ENCODE measurements around the gene BCAR1.
"Not testable (repeated sequence)": the region's sequence is repeated elsewhere in the genome, so short reads cannot be mapped to it uniquely, and the experiment has no call there.

Gene BCAR1

DNA sequence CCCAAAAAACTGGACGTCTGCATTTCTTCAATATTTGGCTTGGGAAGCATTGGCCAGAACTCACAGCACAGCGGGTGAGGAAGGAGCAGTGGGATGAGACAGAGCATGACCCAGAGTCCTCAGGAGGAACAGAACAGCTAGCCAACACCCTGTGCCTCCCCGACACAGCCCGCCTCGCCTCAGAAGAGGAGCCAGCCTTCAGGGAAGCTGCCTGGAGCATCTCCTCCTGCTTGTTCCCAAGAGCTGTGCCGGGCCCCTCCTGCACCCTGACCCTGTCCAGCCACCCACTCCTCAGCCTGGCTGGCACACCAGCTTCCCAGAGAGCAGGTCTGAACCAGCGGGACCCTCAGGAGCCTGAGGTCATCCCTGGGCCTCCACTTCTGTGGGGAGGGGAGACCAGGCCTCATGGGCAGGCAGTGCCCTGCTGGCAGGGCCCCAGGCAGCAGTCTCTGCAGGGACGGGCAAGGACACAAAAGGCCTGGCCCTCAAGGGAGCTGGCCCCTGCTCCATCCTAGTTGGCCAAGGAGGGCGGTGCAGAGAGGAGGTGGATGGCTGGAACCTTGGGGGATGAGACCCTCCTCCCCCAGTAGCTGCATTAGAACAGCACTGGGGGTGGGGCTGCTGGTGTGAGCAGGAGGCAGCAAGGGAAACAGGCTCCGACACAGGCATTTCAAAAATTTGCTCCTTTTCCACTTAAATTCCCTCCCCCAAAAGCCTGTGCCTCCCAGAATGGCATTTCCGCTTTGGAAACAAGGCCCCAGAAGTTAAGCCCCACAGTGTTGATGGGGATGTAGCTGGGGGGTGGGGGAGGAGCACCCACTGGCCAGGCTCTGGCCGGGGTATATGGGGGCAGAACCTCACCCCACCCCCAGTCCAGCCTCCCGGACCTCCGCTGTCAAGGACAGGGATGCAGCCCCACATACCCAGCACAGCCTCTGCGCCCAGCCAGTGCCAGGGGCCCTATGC, 1.8 kb upstream of the BCAR1 start:
- no peak for DNase-seq

DNA sequence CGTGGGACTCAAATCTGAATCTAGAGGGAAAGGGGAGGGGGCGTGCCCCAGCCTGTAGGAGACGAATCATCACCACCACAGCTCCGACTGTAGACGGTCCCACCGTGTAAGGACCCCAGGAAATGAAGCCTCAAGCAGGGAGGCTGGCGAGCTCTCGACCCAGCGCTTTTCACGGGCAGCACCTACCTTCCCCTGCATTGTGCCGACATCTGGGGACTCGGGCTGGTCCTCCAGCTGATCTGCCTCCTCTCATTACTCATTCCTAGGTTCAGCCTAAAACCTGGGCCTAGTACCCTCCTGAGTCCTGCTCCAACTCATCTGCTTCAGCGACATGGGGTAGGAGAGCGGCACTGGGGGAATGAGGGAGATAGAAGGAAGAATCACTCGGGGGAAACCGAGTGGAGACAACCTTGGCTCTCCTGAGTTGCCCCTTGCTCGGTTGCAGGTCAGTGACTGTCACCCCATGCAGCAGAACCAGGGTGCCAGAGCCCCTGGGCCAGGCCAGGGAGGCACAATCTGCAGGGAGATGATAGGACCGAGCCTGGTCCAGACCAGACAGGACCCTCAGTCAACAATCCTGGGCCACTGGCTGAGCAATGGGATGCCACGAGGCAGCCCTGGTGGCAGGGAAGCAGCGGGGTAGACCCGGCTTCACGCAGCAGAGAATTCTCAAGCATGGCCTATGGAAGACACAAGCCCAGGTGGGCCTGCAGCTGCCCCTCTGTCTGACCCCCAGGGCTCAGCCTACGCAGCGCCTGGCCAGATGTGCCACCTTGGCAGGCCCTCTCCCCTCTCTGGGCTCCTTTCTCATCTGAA, 833 bp upstream of the BCAR1 start:
- DNase-seq, result no peak

DNA sequence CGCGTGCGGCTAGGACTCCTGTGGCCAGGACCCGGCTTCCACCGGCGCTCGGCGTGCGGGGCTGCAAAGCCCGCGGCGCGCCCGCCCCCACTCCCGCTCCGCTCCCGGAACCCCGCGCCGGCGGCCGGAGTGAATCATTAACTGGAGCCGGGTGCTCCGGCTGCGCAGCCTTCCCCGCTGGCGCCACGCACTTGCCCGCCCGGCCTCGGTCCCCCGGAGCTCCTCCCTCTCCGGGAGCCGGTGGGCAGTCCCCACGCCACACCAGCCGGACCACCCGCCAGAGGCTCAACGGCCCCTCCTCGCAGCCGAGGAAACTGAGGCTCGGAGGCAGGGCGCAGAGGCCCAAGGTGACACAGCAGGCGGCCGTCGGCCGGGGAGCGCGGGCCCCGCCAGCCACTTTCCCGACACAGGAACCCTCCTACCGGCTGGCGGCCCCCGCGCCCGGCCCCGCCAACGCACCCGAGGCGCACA, 580 bp downstream of the BCAR1 start:
- no peak for DNase-seq

DNA sequence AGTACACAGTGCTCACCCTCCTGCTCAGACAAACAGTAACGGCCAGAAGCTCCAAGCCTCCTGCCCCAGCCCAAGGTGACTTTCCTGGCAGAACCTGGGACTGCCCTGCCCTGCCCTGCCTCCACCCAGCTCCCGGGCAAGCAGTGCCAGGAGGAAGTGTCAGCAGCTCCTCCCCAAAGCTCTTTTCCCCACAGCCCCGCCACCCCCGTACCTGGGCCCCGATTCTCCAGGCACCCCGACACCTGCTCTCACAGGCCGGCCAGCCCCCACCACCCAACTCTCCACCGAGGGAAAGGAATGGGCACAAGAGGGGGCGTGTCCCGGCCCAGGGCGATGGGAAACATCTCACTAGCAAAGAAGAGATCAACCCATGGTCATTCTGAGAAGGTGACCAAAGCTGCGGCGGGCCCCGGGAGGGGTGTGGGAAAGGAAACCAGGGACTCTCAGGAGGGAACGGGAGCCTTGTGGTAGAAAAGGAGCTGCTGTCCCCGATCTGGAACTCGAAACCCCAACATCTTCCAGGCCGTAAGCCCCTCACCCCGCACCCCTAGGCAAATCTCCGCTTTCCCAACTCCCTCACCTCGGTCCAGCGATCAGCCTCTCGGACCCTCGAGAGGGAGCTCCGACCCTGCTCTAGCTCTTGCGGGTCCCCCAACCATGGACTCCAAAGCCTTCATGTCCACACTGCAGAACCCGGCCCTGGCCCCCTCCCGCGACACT, 1.2 kb downstream of the BCAR1 start:
- DNase-seq, result no peak

DNA sequence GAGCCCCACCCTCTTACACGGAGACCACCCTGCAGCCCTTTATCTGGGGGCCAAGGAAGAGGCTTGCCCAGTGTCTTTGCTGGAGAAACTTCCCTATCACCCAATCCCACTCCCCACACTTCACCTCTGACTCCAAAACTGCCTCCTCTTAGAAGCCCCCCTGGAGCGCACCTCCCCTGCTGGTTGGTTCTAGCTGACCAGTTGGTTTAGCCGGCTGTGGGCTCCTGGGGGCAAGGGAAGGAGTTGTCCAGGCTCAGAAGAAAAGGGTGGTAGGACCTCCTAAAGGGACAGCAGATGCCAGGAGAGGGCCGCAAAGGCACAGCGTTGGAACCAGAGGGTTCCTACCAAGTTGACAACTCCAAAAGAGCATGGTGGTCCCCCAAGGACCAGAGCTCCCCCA, 2.0 kb downstream of the BCAR1 start:
- no peak for DNase-seq

DNA sequence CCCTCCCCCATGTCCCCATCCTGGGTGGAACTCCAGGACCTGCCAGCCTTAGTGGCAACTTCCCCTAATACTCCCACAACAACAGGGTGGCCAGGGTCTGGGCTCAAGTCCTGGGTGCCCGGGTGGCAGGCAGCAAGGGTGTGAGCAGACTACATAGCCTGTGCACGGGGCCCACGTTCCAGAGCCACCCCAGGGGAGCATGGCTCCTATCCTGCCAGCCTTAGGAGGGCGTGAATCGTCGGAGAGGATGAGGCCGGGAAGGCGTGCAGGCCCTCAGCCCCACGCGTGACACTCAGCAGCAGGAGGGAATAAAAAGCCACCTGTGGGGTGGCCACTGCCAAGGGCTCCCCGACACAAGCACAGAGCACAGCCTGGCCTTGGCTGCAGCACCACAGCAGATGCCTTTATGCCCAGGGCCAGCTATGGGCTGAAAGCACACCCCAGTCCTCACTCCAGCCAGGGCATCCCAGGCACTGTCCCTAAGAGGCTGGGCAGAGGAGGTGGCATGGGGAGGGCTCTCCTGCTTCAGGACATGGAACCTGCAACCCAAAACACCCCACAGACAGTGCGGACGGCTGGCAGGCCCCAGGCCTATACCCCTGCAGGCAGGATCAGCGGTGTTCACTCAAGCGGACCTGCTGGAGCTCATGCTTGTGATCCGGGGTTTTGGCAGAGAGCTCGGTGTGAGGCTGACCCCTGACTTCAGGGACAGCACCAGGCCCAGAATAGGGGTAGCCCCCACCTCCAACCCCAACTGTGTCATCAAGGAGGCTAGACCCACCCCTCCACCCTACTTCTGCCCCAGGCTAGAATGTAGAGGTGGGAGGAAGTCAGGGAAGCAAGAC, 2.7 kb downstream of the BCAR1 start:
- no peak for DNase-seq

DNA sequence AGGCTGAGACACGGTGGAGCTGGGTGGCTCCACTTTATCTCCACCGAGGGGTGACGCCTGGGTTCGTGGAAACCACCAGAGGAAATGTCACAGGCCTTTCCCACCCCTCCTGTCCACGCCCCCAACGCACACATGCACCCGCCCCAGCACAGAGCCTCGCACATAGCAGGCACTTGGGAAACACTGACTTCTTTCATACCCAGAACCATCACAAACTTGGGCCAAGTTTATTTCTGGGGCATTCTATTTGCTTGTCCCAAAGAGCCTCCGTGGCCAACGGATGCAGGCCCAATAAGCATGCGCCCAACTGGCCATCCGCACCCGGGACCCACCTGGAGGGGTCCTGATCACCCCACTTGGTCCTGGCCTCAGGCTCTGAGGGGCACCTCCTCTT, 3.3 kb downstream of the BCAR1 start:
- no peak for DNase-seq

DNA sequence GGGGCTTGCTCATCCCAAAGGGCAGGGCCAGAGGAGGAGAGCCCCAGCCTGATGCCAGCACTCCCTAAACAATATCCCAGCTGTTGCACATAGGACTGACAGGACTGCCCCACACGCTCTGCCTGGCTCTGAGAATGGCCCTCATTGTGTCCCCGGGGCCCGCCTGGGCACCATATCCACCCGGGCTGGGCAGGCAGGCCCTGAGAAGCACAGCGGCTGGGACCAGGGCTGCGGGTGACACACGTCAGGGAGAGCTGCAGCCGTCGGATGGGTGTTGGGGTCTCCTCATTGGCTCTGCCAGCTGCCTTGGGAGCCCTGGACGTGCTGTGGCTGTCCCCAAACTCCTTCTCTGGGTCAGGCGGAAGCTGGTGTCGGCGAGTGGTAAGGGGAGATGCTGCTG, 4.2 kb downstream of the BCAR1 start:
- DNase-seq, result no peak

DNA sequence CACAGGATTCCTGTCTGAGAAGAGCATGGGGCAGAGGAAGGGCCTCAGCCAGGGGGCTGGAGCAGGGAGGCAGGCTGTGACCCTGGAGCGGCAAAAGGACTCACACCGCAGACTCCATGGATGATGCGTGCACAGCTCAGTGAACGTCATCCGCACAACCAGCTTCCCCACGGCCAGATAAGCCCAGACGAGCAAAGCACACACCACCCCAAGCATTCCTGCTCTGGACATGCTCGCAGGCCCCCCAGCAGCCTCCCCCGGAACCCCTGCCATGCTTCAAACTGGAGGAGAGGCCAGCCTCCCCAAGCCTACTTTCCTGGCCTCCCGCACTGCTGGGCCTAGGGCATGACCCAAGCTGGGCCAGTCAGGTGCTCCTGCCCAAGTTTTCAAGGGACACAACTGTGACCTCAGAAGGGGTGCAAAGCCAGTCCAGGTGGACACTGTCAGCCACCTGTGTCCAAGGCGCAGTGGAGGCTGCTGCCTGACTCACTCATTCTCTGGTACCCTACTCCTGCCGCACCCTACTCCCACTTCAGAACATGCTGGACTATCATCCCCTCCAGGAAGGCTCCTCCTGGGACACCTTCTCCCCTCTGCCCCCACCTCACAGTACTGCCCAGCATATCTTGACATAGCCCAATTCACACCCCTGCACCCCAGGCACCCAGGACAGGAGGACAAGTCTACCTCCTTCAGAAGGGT, 4.8 kb downstream of the BCAR1 start:
- DNase-seq, result no peak

DNA sequence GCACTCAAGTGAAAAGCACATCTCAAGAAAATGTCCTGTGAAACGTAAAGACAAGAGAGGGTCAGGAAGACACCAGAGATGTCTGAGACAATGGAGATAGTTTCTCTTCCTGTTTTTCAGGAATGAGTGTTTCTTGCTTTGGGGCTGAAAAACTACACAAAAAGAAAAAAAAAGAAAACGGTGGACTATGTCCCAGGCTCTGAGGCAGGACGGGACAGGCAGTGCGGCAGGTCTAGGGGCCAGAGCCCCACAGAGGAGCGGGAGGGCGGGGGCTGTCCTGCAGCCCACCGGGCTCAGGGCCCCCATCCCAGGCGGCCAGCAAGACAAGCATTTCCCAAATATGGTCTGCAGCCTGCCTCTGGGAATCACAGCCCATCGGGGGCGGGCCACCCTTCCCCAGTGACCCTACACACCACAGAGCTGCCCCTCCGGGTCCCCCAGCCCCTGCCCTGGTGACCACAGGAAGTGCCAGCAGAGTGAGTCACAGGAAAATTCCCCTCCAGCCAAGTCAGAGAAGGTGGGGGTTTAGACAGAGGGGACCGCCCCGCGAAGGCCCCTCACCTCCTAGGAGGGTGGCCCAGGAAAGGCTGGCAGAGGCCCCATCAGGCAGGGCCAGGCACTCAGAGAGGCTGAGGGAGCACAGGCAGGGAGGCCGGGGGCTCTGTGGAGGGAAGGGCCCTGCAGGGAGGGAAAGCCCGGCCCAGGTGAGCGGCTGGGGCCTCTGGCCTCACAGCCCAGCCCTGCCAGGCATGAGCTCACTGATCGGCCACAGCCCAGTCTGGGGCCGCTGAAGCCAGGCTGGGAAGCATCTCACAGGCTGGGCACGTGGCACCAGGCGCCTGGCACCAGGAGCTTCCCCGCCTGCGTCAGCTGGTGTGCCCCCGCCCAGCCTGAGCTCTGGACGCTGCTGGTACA, 6.3 kb downstream of the BCAR1 start:
- no peak for DNase-seq

DNA sequence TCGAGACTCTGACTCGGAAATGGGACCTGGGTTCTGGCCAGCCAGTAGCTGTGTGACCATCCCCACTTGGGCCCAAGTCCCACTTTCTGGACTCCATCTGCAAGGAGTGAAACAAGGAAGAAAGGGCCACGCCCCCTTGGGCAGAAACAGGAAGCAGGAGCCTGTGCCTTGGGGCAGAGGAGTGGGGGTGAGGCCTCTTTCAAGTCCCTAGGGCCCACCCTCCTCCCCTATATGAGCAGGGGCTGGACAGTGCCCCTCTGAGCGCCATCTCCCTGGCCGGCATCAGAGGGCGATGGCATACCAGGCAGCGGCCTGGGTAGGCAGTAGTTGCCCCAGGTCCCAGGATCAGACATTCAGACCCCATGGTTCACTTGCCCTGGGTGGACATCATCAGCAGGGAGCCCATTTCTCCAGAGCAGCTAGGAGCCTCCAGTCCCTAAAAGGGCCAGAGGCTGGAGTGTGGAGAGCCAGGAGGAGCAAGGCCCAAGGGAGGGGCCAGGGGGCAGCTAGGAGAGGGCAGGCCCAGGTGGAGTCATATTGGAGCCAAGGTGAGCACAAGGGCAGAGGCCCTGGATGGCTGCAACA, 7.1 kb downstream of the BCAR1 start:
- DNase-seq, result no peak

DNA sequence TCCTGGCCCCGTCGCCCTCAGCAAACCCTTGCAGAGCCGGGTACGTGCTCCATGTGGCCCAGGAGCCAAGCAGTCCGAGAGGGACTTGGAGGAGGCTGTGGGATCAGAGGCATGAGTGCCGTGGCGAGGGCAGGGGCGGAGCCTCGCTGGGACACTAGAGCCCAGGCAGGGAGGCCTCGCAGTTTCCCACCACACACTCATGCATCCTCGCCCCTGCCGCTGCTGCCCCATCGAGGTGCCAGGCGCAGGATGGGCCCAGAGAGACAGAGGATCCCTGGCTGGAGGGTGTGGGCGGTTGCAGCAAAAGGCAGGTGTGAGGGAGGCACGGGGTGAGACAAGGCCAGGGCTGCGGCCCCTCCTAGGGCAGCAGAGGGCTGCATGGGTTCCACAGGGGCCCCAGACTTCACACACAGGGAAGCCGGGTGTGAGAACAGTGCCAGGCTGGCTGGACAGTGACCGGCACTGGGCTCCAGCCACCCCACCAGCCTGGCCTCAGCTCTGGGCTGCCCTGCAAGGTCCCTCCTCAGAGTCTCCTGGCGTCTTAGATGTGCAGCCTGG, 7.7 kb downstream of the BCAR1 start:
- DNase-seq, result no peak

DNA sequence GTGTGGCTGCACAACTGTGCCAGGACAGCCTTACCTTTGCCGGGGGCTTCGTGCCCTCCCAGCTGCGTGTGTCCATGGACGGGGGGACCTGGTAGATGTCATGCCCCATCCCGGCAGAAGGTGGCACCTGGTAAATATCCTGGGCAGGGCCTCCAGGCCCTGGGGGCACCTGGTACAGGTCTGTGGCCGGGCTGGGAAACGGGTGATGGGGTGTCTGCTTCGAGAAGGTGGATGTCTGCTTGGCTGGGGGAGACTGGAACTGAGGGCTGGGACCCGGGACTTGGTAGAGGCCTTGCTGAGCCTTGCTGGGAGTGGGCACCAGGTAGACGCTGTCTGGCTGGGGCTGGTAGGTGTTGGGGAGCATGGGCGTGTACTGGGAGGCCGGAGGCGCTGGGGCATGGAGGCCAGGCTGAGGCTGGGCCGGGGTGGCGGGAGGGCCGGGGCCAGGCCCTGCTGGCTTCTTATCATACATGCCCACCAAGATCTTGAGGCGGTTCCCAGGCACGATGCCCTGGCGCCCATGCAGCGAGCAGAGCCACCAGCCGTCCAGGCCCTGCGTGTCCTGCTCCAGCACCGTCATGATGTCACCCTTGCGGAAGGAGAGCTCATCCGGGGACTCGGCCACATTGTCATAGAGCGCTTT, 8.9 kb downstream of the BCAR1 start:
- DNase-seq, result not testable (repeated sequence)

DNA sequence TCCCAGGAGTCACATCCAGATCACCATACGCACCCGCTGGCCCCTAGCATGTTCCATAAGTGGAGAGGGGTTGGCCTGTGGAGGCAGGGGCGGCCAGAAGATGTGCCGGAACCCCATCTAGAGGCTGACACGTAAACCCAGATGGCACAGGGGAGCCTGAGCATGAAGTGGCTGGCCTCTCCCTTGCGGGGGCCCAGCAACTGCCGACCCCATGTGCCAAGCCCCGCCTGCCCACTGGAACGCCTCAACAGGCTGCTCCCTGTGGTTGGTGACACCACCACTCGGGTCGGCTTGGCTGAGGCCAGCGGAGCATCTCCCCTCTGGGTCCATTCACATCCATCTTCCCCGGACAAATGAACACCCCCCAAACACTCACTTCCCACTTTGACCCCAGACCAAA, 9.5 kb downstream of the BCAR1 start:
- no peak for DNase-seq

DNA sequence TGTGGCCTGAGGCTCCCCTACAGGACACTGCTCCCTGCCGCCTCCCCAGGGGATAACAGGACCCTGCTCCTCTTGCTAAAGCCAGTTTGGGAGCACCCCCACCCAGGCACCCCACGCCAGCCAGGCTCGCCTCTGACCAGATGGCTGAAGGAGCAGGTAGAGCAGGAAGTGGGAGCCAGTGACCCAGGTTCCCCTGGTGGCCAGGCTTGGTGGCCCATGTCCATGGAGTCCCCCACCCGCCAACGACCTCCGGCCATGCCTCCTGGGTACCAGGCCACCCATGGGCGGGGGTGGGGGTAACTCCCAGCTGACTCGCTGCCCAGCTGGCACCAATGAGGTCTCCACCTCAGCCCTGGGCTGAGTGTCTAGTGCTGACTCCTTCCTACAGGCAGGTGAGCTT, 10.0 kb downstream of the BCAR1 start:
- no peak for DNase-seq

DNA sequence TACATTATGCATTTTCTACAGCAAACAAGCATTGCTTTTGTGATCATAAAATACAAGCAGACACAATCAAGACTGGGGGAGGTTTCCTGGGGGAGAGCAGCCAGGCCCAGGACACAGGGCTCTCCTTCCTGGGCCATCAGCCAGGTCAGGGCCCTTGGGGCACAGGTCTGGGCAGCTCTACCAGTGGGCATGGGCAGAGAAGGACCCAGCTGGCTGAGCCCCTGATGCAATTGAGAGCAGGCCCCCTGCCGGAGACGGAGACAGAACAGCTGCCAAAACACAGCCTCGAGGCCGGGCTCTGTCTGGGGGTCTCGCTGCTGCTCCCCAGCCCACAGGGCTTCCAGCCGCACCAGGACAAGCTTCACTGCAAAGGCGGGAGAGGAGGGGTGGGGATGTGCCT, 10.8 kb downstream of the BCAR1 start:
- DNase-seq, result not testable (repeated sequence)

DNA sequence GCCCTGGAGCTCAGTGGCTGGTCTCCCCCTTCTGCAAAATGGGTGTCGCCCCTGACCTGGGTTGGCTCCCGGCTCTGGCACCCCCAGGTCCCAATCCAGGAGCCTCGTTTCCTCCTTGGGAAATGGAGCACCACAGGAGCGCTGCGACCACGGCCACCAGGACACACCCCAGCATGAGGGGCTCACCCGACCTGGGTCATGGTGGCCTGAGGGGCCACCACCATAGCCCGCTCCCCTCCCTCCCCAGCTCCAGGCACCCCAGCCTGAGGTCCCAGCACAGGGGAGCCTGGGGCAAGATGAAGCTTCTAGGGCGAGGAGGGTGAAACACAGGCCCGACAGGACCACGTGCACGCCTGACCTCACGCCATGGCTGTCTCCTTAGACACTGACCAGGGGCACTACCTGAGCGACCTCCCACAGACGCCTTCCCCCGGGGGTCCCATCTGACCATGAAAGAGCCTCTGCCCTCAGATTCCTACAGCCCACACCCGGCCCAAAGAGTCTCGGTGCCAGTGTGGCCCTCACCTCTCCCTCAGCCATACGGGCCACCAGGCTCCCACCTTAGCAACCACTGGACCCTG, 11.8 kb downstream of the BCAR1 start:
- DNase-seq, result no peak

DNA sequence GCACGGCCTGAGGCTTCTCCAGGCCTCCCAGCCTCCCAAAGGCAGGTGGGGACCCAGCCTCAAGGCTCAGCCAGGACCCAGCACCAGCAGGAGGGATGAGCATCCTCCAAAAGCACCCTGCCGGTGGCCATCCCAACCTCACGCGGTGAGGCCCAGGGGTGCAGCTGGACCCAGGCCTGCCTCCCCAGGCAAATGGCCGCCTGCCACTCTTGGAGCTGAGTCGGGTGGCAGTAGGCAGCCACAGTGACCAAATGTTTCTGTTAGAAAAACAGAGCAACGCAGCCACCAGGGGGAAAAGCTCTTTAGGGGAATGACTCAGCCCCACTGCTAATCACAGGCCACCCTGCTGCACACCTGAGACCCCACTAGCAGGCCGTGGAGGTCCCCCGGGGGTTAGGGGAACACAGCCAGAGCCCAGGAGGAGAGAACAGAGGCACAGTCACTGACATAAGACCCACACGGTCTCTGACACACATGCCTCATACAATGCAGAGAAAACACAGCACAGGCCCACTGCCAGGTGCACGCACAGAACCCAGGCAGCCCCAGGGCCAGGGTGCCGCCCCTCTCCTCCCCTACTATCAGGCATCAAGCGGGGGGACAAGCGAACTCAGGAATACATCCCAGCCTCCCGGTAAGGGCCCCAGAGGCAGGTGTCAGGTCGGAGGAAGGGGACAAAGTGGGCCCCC, 12.4 kb downstream of the BCAR1 start:
- DNase-seq, result no peak
